HG02840 (cell line): ENCODE results near the gene TGM5.
"Not testable (repeated sequence)": the region's sequence is repeated elsewhere in the genome, so short reads cannot be mapped to it uniquely, and the experiment has no call there.

Source experiments
- ATAC-seq: cut with Tn5 transposase; IDR thresholded peaks from one replicate; pipeline ENCODE4 v1.9.1; 2021; ENCODE audit warnings: mild to moderate bottlenecking, moderate library complexity, moderate number of reproducible peaks; ENCODE audit not compliant: unreplicated experiment, low FRiP score

The TGM5 gene, protein sequence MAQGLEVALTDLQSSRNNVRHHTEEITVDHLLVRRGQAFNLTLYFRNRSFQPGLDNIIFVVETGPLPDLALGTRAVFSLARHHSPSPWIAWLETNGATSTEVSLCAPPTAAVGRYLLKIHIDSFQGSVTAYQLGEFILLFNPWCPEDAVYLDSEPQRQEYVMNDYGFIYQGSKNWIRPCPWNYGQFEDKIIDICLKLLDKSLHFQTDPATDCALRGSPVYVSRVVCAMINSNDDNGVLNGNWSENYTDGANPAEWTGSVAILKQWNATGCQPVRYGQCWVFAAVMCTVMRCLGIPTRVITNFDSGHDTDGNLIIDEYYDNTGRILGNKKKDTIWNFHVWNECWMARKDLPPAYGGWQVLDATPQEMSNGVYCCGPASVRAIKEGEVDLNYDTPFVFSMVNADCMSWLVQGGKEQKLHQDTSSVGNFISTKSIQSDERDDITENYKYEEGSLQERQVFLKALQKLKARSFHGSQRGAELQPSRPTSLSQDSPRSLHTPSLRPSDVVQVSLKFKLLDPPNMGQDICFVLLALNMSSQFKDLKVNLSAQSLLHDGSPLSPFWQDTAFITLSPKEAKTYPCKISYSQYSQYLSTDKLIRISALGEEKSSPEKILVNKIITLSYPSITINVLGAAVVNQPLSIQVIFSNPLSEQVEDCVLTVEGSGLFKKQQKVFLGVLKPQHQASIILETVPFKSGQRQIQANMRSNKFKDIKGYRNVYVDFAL

DNA sequence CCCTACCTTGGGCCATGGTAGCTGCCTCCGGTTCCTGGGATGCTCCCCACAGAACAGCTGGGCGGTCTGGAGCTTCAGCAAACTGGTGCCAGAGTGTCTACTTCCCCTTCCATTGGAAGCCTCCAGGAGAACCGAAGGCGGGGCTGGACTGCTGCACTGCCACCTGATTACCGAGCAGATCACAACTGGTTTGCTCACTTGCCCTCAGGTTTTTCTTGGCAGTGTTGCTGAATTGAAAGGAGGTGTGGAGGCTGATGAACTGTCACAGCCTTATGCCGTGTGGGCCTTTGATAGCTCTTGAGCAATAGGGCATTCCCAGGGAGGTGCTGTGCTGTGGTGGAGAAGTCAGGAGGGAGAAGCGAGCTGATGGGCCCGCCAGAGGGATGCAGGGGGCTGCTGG lies at the start of gene TGM5:
Gene TGM5 (minus strand): TSS at position 95 of the 400 bp plus-strand sequence. CDS start 79 bp downstream, at position 16.
- ATAC-seq: no peak

DNA sequence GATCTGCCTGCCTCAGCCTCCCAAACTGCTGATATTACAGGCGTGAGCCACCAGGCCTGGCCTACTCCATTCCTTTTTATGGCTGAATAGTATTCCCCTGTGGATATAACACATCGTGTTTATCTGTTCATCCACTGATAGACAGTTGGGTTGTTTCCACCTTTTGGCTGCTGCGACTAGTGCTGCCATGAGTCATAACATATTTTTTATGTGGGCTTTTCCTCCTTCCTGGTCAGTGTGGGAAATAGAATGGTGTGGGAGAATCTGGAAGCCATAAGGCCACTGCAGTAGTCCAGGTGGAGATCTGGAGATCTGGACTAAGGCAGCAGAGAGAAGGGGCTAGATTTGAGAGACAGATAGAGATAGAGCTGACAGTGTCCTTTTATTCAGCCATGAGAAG lies 47.4 kb upstream of the TGM5 start:
- no peak for ATAC-seq

DNA sequence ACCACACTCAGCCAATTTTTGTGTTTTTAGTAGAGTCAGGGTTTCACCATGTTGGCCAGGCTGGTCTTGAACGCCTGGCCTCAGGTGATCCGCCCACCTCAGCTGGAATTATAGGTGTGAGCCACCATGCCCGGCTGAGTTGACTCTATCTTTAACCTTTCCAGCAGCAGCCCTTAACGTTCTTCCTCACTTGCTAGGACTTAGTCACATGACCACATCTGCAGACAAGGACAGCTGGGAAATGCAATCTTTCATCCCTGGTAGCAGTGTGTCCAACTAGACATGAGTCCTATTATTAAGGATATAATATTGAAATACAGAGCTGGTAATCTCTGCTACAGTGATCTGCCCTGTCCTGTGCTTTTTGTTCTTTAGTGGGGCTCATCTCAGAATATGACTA lies 45.6 kb upstream of the TGM5 start:
- no peak for ATAC-seq

- no peak for ATAC-seq
These were observed 35.6 kb upstream of the TGM5 start, which contains the start of gene TGM7 for GRCh38 chr15:43302205-43302817. Gene TGM7, minus strand, starts transcription at chr15:43302255.

DNA sequence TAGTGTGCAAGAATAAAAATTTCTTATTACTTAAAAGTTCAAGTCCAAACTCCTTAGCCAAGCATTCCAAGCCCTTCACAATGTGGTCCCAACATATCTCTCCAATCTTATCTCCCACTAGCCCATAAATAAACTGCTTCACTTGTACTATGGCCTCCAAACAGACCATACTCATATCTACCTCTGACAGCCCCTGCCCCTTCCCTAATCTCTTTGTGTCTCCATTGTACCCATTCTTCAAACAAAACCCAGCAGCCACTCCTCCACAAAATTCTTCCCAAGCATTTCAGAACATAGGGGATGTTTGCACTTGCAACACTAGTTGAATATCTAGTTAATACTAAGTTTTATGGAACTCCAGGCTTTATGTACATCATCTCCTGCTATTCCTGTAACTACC lies 33.2 kb upstream of the TGM5 start:
- ATAC-seq: no peak

DNA sequence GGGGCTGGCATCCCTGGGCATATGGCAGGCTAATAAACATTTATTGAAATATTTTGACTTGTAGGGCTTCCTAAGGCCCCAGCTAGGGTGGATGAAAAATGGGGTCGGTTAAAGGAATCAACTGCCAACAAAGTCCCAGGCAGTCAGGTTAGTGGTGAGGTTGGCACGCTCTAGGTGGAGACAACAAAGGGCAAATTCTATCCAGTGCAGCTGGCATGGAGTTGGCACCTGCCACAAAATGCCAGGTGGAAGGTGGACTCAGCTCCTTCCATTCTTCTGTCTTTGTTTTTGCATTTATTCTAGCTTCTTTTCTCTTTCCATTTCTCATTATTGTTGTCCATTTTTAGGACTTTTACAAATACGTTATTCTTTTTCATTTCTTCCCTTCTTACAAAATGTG lies 32.7 kb upstream of the TGM5 start:
- no peak for ATAC-seq

DNA sequence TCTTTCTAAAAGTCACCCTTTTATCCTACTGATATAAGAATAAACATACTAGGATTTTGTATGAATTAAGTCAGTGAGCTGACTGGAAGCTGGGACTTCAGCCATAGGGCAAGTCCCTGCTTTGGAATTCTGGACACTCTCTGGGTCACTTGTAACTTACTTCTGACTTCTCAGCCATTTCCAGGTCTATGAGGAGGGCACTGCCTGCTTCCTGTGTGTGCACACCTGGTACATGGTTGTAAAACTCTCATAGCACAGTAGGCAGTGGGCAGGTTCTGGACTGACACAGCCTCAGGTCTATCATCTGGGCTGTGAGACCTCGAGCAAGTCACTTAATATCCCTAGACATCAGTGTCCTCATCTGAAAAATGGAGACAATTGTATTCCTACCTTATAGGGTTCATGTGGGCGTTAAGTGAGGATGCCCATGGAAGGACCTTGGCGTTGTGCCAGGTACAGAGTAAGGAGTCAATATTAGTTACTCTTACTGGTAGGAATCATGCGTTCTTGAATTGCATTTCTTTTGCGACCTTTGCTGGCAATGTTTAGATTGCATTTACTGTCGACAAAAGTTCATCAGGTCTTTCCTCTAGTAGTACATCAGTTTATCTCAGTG lies 27.5 kb upstream of the TGM5 start:
- ATAC-seq: no peak

DNA sequence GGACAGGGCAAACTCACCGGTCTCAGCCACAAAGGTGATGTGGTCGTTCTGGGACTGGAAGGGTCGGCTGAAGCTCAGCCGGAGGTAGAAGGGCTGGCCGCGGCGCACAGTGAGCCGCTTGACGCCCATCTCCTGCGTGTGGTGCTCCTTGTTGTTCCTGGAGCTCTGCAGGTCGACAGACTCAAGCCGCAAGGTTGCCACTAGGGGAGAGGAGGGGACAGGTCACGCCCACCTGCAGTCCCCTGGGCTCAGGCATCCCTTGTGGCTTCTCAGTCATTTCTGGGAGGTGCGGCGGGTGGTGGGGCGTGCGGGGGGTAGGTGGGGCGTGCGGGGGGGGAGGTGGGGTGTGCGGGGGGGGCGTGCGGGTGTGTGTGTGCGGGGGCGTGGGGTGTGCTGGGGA lies 26.7 kb upstream of the TGM5 start:
- no peak for ATAC-seq

DNA sequence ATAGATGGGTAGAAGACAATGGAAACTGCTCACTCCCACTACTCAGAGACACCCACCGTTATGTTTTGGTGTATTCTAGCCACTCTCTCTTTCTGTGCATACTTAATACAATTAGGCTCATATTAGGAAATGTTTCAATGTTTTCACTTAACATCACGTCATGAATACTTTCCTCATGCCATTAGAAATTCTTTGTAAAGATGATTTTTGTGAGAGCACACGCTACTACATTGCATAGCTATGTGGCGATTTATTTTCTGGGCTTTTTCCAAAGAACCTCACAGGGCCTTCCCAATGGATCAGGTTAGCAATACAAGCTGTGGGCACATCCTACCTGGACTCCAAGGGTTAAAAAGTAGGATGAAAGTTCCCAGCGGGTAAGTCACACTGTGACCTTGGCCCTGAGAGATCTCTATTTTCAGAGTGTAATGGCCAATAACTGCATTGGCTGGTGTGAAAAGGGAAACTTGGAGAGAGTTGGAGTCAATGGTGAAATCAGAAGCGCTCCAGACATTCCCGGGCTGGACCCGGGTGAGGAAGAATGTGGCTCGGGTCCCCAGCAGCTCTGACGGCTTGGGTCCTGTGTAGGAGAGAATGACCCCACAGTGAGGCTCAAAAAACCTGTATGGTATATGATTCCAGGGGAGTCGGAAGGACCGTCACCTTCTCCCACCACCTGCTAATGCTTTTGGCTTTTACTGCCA lies 25.8 kb upstream of the TGM5 start:
- no peak for ATAC-seq

DNA sequence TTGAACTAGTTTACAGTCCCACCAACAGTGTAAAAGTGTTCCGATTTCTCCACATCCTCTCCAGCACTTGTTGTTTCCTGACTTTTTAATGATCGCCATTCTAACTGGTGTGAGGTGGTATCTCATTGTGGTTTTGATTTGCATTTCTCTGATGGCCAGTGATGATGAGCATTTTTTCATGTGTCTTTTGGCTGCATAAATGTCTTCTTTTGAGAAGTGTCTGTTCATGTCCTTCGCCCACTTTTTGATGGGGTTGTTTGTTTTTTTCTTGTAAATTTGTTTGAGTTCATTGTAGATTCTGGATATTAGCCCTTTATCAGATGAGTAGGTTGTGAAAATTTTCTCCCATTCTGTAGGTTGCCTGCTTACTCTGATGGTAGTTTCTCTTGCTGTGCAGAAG lies 22.9 kb upstream of the TGM5 start:
- ATAC-seq: not testable (repeated sequence)

- ATAC-seq: no peak
These were observed 20.5 kb upstream of the TGM5 start for GRCh38 chr15:43287254-43287653.

DNA sequence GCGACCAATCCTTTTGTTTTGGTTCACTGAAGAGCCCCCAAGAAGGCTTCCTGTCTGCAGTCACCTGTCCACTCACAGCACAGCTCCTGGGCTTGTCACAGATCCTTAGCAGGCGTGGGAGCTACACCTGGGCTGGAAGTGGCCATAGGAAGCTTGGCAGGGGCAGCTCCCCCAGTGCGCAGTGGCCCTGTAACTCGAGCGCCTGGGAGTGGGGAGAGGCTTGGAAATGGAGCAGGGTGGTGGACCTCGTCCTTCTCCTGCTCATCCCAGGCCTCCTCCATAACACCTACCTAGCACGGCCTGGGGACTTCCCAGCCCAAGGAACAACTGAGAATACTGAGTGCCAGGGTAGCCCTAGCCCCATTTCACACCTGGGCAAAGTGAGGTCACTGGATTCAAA lies 19.3 kb upstream of the TGM5 start:
- ATAC-seq: no peak

DNA sequence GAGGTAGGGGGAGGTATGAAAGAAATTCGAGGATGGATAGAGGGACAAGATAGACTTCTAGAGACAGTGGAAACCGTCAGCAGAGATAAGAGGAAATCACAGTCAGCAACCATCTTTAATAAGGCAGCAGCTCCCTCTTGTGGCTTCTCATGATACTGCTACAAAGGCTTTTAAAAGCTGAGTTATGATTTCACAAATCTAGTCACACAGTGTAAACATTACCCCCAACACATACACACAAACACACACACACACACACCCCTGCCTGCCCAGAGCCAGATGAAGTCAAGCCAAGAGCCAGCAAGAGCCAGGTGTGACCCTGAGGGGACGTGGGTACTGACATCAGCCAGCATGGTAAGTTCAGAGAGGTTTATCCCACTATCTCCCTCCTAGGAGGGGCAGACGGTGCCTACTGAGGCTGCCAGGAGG lies 18.9 kb upstream of the TGM5 start:
- no peak for ATAC-seq

DNA sequence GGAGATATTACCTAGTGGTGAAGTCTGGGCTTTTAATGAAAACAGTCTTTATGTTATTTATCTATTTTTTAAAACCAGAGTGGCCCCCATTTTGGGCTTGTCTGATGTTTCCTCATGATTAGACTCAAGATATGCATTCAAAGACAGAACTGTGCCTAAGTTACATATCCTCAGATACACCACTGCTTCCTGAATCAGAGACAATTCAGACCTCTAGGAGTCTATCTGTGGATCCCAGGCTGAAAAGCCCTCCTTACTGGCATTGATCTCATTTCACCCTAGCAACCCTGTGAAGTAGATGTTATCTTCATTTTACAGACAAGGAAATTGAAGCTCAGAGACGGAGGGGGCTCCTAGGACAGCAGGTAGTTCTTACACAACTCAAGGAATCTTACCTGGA lies 16.8 kb upstream of the TGM5 start:
- ATAC-seq: no peak

GRCh38 chr15:43281926-43282602 lies 15.3 kb upstream of the TGM5 start:
- ATAC-seq: no peak

GRCh38 chr15:43280996-43281395 lies 14.3 kb upstream of the TGM5 start:
- no peak for ATAC-seq

DNA sequence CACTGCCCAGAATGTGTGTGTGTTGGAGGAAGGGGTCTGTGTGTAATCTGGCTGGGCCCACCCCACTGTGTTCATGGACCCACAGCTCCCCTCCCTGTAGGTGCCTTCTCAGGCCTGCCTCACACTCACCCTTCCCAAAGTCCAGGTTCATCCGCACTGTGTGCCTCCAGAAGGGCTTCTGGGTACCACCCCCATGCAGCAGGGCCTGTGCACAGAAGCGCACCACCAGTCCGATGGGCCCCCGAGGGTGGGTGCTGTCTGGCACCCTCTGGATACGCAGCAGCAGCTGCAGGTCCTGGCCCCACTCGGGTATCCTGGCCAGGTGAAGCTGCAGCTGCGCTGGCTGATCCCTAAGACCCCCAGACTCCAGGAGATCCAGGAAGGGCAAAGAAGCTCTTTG lies 12.8 kb upstream of the TGM5 start:
- no peak for ATAC-seq

DNA sequence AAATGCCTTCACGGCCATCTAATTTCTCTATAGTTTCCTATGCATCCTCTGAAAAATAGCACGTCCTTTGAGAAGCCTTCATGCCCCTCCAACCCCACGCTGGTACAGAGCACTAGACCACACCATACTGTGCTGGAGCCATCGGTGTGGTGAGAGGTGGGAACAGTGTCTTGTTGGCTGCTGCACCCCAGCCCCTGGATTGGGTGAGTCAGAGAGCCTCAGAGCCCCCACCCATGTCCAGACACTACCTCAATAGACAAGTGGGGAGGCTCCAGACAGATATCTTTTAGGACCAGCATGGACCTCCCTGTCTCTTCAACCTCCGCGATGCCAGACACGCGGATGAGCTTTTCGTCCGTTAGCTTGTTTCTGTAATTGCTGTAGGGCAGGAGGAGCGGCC lies 12.1 kb upstream of the TGM5 start:
- ATAC-seq: no peak

- ATAC-seq: no peak
These were observed 11.2 kb upstream of the TGM5 start for GRCh38 chr15:43277901-43278300.
